CD4-positive, alpha-beta T cell (primary cell): ENCODE data around the gene BCL2. TPM values are rescaled to one million over a fixed set of nuclear protein-coding genes. Genes with fewer than 3 reads are reported as not detected.
A peak's percentile ranks its signal among the peaks of the same experiment; 100 is the strongest.

ENCODE experiments used
- ATAC-seq: fragments of 200-7000 bp; cut with Tn5 transposase; one replicate; pipeline ENCODE4 v1.10.0; 2022; ENCODE audit warnings: mild to moderate bottlenecking; ENCODE audit not compliant: poor library complexity
- CTCF ChIA-PET: fragments of 350-600 bp; sonication (Branson Sonifier 250); formaldehyde crosslinking; loops from one replicate; lab custom pipeline; 2021; ENCODE audit warnings: antibody characterized with exemption, inconsistent platforms; lab: Charles Lee
- POLR2A ChIA-PET: fragments of 350-600 bp; sonication (Branson Sonifier 250); formaldehyde crosslinking; loops from one replicate; lab custom pipeline; 2021; ENCODE audit warnings: antibody characterized with exemption, inconsistent platforms; lab: Charles Lee
- DNase-seq, 14 experiments: peaks; one replicate each; pipeline ENCODE4 v3.0.0-alpha.2; 2013 to 2020; ENCODE audit warnings: mixed read lengths in 2 of 14
- H3K27ac ChIP-seq, 2 donors: one replicate each; pipeline versions ENCODE4 v1.5.1 to v1.7.0; 2013; ENCODE audit warnings: low read length in 2 of 2, low read depth in 1 of 2, mild to moderate bottlenecking in 1 of 2
- H3K27me3 ChIP-seq, 2 experiments: 1 replicate in 1 of 2; 2 replicates in 1 of 2; pipeline versions ENCODE4 v1.6.1 to v1.7.0; 2013; ENCODE audit warnings: low read length in 2 of 2, control low read depth in 1 of 2, mild to moderate bottlenecking in 1 of 2, moderate library complexity in 1 of 2; ENCODE audit not compliant: insufficient read depth in 2 of 2, control insufficient read depth in 1 of 2
- H3K36me3 ChIP-seq: one replicate; pipeline ENCODE4 v1.6.1; 2013; ENCODE audit warnings: low read length, control low read depth; ENCODE audit not compliant: insufficient read depth
- H3K4me1 ChIP-seq: one replicate; pipeline ENCODE4 v1.6.1; 2013; ENCODE audit warnings: low read length, control low read depth; ENCODE audit not compliant: insufficient read depth
- H3K4me3 ChIP-seq: one replicate; pipeline ENCODE4 v1.5.1; 2013; ENCODE audit warnings: mild to moderate bottlenecking, low read length, moderate library complexity
- H3K9me3 ChIP-seq, 2 experiments: 1 replicate in 1 of 2; 2 replicates in 1 of 2; pipeline versions ENCODE4 v1.6.1 to v1.7.0; 2013; ENCODE audit warnings: low read length in 2 of 2, mild to moderate bottlenecking in 2 of 2, control low read depth in 1 of 2, moderate library complexity in 1 of 2; ENCODE audit not compliant: control insufficient read depth in 1 of 2, insufficient read depth in 1 of 2
- H3K27ac Mint-ChIP-seq: one replicate; pipeline ENCODE4 v1.8.0; 2020; ENCODE audit warnings: mixed read lengths
- H3K27me3 Mint-ChIP-seq: one replicate; pipeline ENCODE4 v1.8.0; 2021; ENCODE audit warnings: mixed read lengths
- H3K36me3 Mint-ChIP-seq: one replicate; pipeline ENCODE4 v1.8.0; 2021; ENCODE audit warnings: low read depth, mixed read lengths
- H3K4me1 Mint-ChIP-seq: one replicate; pipeline ENCODE4 v1.8.0; 2021; ENCODE audit warnings: low read depth, mixed read lengths
- H3K4me3 Mint-ChIP-seq: one replicate; pipeline ENCODE4 v1.8.0; 2020; ENCODE audit warnings: mild to moderate bottlenecking, mixed read lengths
- H3K9me3 Mint-ChIP-seq: one replicate; pipeline ENCODE4 v1.8.0; 2020; ENCODE audit warnings: mixed read lengths
- intact Hi-C, 2 experiments: fragments of 100-400 bp; cut with DNase I in 1 of 2; cut with micrococcal nuclease in 1 of 2; formaldehyde crosslinking; loops; one replicate each; pipeline versions ENCODE4 v1.15.1 to v1.9.0; 2023 to 2025; cut with DNase I, micrococcal nuclease
- total RNA-seq, 174 experiments: library from RNA in 2 of 174; stranded (reverse) in 2 of 174; gene quantifications; one replicate each; pipeline ENCODE4 v1.2.3 and lab custom pipeline; 2021 to 2026
- TF ChIP-seq, protein P1 (sequence below): fragments of 200-600 bp; IDR thresholded peaks from one replicate; pipeline ENCODE4 v1.8.0; 2022; ENCODE audit warnings: antibody characterized with exemption, mild to moderate bottlenecking

Gene BCL2
- total RNA-seq, 2 experiments from 2014 or later = 40.1 to 40.3 TPM

DNA sequence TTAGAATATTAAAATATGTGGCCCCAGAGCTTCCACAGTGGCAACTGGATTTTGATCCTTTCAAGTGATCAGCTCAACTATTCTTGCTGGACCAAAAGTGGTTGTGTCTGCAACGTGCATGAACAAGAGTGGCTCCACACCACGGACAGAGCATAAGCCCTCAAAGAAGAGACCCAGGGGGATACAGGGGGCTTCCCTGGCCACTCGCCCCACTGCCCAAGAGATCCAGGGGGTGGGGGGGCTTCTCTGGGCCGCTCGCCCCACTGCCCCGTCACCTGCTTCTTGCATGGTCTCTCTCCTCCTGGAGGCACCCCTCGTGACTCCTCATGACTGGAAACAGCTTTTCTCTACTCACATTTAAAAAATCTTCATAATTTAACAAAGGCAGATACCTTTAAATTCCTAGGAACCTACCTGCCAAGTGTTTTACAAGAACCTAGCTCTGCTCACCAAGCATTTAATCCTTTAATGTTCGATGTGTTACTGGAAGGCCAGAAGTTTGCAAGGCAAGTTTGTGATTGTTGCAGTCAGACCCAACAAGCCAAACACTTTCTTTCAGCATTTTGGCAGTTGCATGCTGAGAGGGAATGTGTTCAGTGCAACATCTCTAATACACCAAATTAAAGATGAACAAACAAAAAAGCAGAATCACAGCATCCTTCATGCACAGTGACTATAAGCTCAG is 174.3 kb downstream of the BCL2 start:
- H3K36me3 ChIP-seq = peaks cover 40% of the 10 kb centered on the region
- H3K4me3 ChIP-seq = no peak overlapping the region
- H3K27me3 ChIP-seq = no peaks in the 10 kb centered on the region
- Mint-ChIP-seq H3K4me1 (peaks cover 35% of the 10 kb centered on the region), H3K9me3 (no peaks in the 10 kb centered on the region), H3K27me3 (no peaks in the 10 kb centered on the region), H3K36me3 (peaks cover 40% of the 10 kb centered on the region), H3K4me3 (no peak overlapping the region), H3K27ac (no peak overlapping the region)
- intact Hi-C loops = no loop called here
- ATAC-seq (no peak), DNase-seq (no peak)
- H3K9me3 ChIP-seq = no peaks in the 10 kb centered on the region
- no peak overlapping the region for H3K27ac ChIP-seq
- ChIA-PET POLR2A (interaction anchor here (1.1 kb wide), 2 partner anchors 9 to 17 kb away, joined by 3 read pairs; no protein-coding TSS in a partner anchor), CTCF (interaction anchor here (4.6 kb wide), 1 partner anchor 173 kb away, joined by 16 read pairs; no protein-coding TSS in a partner anchor)
- peaks cover 26% of the 10 kb centered on the region for H3K4me1 ChIP-seq
- TF ChIP-seq, protein P1, sequence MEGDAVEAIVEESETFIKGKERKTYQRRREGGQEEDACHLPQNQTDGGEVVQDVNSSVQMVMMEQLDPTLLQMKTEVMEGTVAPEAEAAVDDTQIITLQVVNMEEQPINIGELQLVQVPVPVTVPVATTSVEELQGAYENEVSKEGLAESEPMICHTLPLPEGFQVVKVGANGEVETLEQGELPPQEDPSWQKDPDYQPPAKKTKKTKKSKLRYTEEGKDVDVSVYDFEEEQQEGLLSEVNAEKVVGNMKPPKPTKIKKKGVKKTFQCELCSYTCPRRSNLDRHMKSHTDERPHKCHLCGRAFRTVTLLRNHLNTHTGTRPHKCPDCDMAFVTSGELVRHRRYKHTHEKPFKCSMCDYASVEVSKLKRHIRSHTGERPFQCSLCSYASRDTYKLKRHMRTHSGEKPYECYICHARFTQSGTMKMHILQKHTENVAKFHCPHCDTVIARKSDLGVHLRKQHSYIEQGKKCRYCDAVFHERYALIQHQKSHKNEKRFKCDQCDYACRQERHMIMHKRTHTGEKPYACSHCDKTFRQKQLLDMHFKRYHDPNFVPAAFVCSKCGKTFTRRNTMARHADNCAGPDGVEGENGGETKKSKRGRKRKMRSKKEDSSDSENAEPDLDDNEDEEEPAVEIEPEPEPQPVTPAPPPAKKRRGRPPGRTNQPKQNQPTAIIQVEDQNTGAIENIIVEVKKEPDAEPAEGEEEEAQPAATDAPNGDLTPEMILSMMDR = no peak

- Histone ChIP-seq H3K27me3 (no peaks in the 10 kb centered on the region), H3K27ac (no peak overlapping the region), H3K36me3 (peaks cover 40% of the 10 kb centered on the region), H3K4me1 (peaks cover 23% of the 10 kb centered on the region), H3K9me3 (no peaks in the 10 kb centered on the region), H3K4me3 (no peak overlapping the region)
- no peak overlapping the region for H3K4me3 Mint-ChIP-seq
- DNase-seq = no peak
- H3K27ac Mint-ChIP-seq = no peak overlapping the region
- H3K4me1 Mint-ChIP-seq = peaks cover 39% of the 10 kb centered on the region
- intact Hi-C loops = no loop called here
- no peak for ATAC-seq
- CTCF ChIA-PET = interaction anchor here (4.6 kb wide), 1 partner anchor 173 kb away, joined by 16 read pairs; no protein-coding TSS in a partner anchor
- H3K36me3 Mint-ChIP-seq = peaks cover 40% of the 10 kb centered on the region
- TF ChIP-seq, protein P1 = no peak
- no peaks in the 10 kb centered on the region for H3K9me3 Mint-ChIP-seq
- POLR2A ChIA-PET = interaction anchor here (1.1 kb wide), 1 partner anchor 17 kb away, joined by 3 read pairs; no protein-coding TSS in a partner anchor
- H3K27me3 Mint-ChIP-seq = no peaks in the 10 kb centered on the region
These were observed 174.8 kb downstream of the BCL2 start for GRCh38 chr18:63144748-63145147.

DNA sequence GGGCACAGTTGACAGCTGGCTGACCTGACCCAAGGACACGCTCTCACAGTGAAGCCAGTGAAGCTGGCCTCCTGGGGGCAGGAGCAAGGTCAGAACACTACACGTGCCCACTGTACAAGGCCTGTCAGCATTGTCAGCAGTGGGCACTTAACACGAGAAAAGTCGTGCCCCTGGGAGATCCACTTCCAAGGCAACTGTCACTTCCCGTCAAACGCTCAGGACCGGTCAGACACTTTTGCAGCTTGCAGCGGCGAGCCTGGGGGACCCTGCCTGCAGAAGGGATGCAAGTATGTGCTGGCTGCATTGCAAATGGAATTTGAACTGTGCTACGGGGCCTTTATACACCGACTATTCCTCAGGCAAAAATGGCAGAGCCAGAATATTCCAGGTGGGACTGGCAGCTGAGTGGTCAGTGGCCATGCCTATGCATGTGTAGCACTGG is 176.2 kb downstream of the BCL2 start:
- no peaks in the 10 kb centered on the region for H3K9me3 Mint-ChIP-seq
- H3K4me1 Mint-ChIP-seq = peaks cover 53% of the 10 kb centered on the region
- TF ChIP-seq, protein P1 = no peak
- peaks cover 29% of the 10 kb centered on the region for H3K4me1 ChIP-seq
- no peaks in the 10 kb centered on the region for H3K27me3 Mint-ChIP-seq
- POLR2A ChIA-PET = interaction anchor here (1.2 kb wide), 3 partner anchors 8 to 175 kb away, joined by 4 to 5 read pairs (median 4); no protein-coding TSS in a partner anchor
- intact Hi-C loops = no loop called here
- ATAC-seq (no peak), DNase-seq (no peak)
- H3K36me3 Mint-ChIP-seq = peaks cover 27% of the 10 kb centered on the region
- H3K4me3 ChIP-seq = no peak overlapping the region
- CTCF ChIA-PET = interaction anchor here (1.1 to 4.6 kb wide), 2 partner anchors 11 to 174 kb away, joined by 3 to 16 read pairs; no protein-coding TSS in a partner anchor
- H3K27ac Mint-ChIP-seq = peak overlapping the region; percentile 15
- H3K27ac ChIP-seq = no peak overlapping the region
- no peaks in the 10 kb centered on the region for H3K9me3 ChIP-seq
- H3K27me3 ChIP-seq = no peaks in the 10 kb centered on the region
- no peak overlapping the region for H3K4me3 Mint-ChIP-seq
- H3K36me3 ChIP-seq = peaks cover 28% of the 10 kb centered on the region
